Natural killer cell treated with Interleukin-12 subunit alpha and Interleukin-12 subunit beta and Interleukin-15 and Interleukin-18, amount 100 ng/mL, for 72 hours (primary cell): Measurements from ENCODE around the gene INSYN2B. TPM values are rescaled to one million over a fixed set of nuclear protein-coding genes. Genes with fewer than 3 reads are reported as not detected.

ENCODE experiments used
- ATAC-seq, 2 donors: fragments of 150-1000 bp; cut with Tn5 transposase in 1 of 2; sonication (Bioruptor Pico), chemical (Tn5 transposase) in 1 of 2; 2 replicates each; pipeline ENCODE4 v1.10.0; 2021
- DNase-seq: peaks from one replicate; pipeline ENCODE4 v3.0.0; 2022; ENCODE audit warnings: low spot score
- H3K27ac Mint-ChIP-seq, 2 donors: 1 replicate in 1 of 2; 2 replicates in 1 of 2; pipeline ENCODE4 v1.8.0; 2022; ENCODE audit warnings: mixed read lengths in 2 of 2, mild to moderate bottlenecking in 1 of 2, moderate library complexity in 1 of 2
- H3K27me3 Mint-ChIP-seq, 2 donors: 1 replicate in 1 of 2; 2 replicates in 1 of 2; pipeline ENCODE4 v1.8.0; 2022; ENCODE audit warnings: mixed read lengths in 2 of 2
- H3K36me3 Mint-ChIP-seq: one replicate; pipeline ENCODE4 v1.8.0; 2022; ENCODE audit warnings: mixed read lengths
- H3K4me1 Mint-ChIP-seq, 2 donors: 1 replicate in 1 of 2; 2 replicates in 1 of 2; pipeline ENCODE4 v1.8.0; 2022; ENCODE audit warnings: low read depth in 2 of 2, mixed read lengths in 2 of 2, mild to moderate bottlenecking in 1 of 2
- H3K4me3 Mint-ChIP-seq: one replicate; pipeline ENCODE4 v1.8.0; 2022; ENCODE audit warnings: mixed read lengths
- H3K9me3 Mint-ChIP-seq: 2 replicates; pipeline ENCODE4 v1.8.0; 2022; ENCODE audit warnings: mixed read lengths
- total RNA-seq, 2 donors: library from RNA; stranded (reverse); gene quantifications; one replicate each; pipeline ENCODE4 v1.2.3, GENCODE V29; 2022

INSYN2B gene
- total RNA-seq, 2 donors from 2014 or later: not detected

DNA sequence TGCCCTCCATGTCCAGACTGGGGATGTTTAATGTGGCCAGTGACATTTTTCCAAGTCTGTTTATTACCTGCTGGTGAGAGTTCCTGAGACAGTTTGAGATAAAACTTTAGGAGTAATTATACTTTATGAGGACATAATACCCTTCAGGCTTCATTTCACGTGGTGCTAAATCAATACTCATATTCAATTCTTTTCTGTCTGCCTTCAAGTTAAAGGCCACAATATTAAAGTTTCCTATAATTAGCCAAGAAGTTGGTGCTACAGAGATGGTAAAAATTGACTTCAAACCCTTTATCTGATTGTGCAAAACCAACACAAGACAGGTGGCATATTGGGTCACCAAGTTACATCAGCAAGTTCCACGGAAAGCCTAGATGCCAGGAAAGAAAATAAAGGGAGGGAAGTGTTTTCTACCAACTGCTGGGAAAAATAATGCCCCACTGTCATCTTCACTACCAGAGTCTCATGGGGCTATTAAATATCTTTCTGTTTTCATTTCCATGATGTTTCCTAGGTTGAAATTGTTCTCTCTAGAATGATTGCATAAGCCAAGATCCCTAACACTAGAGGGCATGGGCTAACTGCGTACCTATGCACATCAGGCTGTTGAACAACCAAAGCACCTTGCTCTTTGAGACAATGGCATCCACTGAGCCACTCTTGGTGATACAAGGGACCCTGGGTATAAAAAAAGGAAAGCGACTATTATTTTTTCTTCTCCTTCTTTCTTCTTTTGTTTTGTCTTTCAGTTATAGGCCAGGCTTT lies 68.7 kb downstream of the INSYN2B start:
- no peak overlapping the region for H3K27ac Mint-ChIP-seq
- H3K36me3 Mint-ChIP-seq: no peaks in the 10 kb centered on the region
- H3K4me1 Mint-ChIP-seq: peaks cover 27 to 36% of the 10 kb centered on the region in 2 donors

DNA sequence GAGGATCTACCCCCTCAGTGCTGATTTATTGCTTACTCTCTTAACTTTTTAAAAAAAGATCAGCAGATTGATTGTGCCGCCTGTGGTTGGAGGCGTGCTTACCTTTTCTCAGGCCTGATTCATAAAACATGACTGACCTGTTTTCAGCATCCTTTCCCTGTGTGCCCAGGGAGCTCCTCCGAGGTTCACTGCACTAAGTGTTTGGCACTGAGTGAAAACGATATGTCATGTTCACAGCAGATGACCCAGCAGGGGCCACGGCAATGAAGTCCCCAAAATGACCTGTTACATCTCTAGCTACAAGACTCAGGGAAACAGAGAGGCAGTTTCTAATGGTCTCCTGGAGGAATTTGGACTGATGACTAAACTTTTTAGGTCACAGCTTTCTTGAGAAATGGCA lies 69.9 kb downstream of the INSYN2B start:
- no peak for ATAC-seq
- H3K27me3 Mint-ChIP-seq: no peaks in the 10 kb centered on the region
- H3K4me3 Mint-ChIP-seq: no peak overlapping the region
- H3K4me1 Mint-ChIP-seq: peaks cover 27 to 36% of the 10 kb centered on the region in 2 donors
- no peaks in the 10 kb centered on the region for H3K36me3 Mint-ChIP-seq
- DNase-seq: no peak
- no peaks in the 10 kb centered on the region for H3K9me3 Mint-ChIP-seq
- H3K27ac Mint-ChIP-seq: no peak overlapping the region

More for the DNA sequence above, 68.7 kb downstream of the INSYN2B start:
- H3K9me3 Mint-ChIP-seq: no peaks in the 10 kb centered on the region
- H3K27me3 Mint-ChIP-seq: no peaks in the 10 kb centered on the region
- ATAC-seq (no peak), DNase-seq (no peak)
- no peak overlapping the region for H3K4me3 Mint-ChIP-seq

DNA sequence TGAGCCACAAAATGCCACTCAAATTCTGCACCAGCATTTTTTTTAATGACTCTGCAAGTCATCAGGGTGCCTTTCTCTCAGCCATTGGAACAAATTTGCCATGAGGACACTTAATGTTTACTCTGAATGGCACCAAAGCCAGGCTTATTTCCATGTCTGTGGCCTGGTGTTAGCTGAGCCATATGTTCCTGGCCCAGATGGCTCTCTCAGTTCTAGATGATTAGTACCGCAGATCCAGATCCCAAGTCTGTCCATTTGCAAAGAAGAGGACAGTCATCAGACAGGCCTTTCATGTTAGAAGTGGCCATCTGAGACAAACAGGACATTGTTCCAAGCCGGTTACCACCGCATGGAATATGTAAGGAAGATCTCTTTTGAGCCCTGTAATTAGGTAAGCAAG lies 70.3 kb downstream of the INSYN2B start:
- DNase-seq (no peak), ATAC-seq (no peak)
- no peaks in the 10 kb centered on the region for H3K36me3 Mint-ChIP-seq
- no peak overlapping the region for H3K4me3 Mint-ChIP-seq
- H3K27me3 Mint-ChIP-seq: no peaks in the 10 kb centered on the region
- no peaks in the 10 kb centered on the region for H3K9me3 Mint-ChIP-seq
- no peak overlapping the region for H3K27ac Mint-ChIP-seq
- H3K4me1 Mint-ChIP-seq: peaks cover 27 to 37% of the 10 kb centered on the region in 2 donors

DNA sequence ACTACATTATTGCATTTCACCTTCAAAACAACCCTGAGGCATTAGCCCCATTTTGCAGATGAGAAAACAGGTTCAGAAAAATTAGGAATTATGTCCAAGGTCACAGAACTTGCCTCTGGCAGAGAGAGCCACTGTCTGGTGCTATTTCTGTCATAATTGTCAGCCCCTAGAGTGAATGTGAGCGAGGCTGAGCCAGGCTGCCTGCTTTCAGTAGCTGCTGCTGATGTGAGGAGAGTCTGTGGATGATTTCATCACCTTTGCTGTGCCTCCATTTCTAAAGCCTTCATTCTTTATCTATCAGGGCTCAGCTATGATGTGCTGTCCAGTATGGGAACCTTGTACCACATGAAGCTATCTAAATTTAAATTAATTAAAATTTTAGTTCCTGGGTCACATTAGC lies 71.4 kb downstream of the INSYN2B start:
- Mint-ChIP-seq H3K9me3 (no peaks in the 10 kb centered on the region), H3K4me3 (no peak overlapping the region), H3K36me3 (no peaks in the 10 kb centered on the region), H3K4me1 (peaks cover 17 to 29% of the 10 kb centered on the region in 2 donors), H3K27me3 (no peaks in the 10 kb centered on the region), H3K27ac (no peak overlapping the region)
- DNase-seq: no peak
- no peak for ATAC-seq

DNA sequence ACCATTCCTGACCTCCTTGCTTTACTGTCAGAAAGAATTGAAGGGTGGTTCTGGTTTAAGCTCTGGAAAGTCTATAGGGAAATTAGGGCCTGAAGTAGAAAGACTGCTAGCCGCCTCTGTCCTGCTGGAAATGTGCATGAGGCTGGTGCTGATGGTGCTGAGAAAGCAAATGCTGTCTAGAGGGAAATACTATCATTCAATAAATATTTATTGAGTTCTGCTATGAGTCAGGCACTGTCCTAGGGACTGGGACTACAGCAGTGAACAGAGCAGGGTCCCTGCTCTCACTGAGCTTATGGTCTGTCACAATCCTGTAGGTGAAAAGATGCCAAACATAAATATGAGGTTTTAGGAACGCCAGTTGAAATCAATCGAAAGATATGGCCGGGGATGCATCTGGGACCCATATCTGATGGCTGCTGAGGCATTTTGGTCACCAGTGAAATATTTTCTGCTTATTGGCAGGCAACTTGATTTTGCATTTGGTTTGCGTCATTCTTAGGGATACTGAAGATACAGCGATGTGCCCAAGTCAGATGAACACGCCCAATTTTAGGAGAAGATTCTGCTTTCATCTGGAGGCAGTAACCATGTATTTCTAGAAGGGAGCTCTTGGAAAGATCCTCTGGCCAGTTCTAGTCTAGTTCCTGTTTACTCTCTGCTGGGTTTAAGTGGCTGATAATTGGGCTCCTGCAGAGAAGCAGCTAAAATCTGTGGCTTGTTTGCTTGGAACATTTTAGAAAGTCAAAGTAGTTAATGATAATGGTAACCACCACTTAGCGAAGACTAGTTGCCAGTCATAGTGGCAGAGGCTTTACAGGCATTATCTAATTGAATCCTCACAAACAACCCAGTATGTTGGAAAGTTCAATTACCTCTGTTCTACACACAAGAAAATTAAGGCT lies 73.3 kb downstream of the INSYN2B start:
- DNase-seq (no peak), ATAC-seq (no peak)
- H3K4me3 Mint-ChIP-seq: no peak overlapping the region
- H3K4me1 Mint-ChIP-seq: peaks cover 10 to 23% of the 10 kb centered on the region in 2 donors
- no peaks in the 10 kb centered on the region for H3K36me3 Mint-ChIP-seq
- H3K27me3 Mint-ChIP-seq: no peaks in the 10 kb centered on the region
- H3K27ac Mint-ChIP-seq: no peak overlapping the region
- H3K9me3 Mint-ChIP-seq: no peaks in the 10 kb centered on the region

DNA sequence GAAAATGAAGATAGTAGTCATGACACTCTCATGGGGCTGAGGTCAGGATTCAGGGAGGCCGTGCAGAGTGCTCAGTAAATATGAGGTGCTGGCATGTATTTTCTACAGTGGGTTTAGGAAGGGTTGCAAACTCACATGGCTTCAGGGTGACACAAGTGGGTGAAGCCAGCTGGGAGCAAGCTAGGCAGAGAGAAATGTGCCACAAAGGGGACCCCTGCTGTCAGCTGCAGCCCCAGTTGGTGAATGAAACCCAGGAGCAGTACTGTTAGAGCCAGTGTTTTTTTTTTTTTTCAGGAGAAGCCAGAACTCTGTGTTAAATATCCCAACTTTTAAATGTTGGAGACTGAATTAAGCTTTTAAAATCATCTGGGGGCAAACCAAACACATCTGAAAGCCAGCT lies 75.3 kb downstream of the INSYN2B start:
- Mint-ChIP-seq H3K27ac (no peak overlapping the region), H3K27me3 (no peaks in the 10 kb centered on the region), H3K4me1 (peaks cover 30 to 31% of the 10 kb centered on the region in 2 donors), H3K9me3 (no peaks in the 10 kb centered on the region), H3K36me3 (peaks cover 12% of the 10 kb centered on the region), H3K4me3 (no peak overlapping the region)
- ATAC-seq (peak in 1 of 2 donors; percentile 8), DNase-seq (no peak)

DNA sequence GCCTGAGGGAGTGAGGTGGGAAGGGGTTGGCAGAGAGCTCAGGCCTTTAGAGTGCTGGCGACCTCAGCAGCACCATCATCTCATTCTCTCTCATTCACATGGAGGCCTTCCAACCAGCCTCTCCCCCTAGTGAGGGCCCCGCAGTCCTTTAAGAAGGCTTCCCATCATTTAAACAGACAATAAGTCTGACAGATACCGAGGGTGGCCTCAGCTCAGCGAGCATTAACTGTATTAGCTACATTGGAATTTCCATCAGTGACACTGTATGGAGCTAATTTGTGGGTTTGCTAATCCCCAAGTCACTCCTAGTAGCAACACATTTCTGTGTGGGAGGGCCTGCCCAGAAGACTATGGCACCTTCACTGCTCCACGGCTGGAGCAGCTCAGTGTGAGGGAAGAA lies 75.8 kb downstream of the INSYN2B start:
- ATAC-seq: peak in 1 of 2 donors; percentile 5
- Mint-ChIP-seq H3K27me3 (no peaks in the 10 kb centered on the region), H3K4me1 (peaks cover 32 to 34% of the 10 kb centered on the region in 2 donors), H3K4me3 (no peak overlapping the region), H3K9me3 (no peaks in the 10 kb centered on the region), H3K27ac (no peak overlapping the region), H3K36me3 (peaks cover 12% of the 10 kb centered on the region)
- no peak for DNase-seq

DNA sequence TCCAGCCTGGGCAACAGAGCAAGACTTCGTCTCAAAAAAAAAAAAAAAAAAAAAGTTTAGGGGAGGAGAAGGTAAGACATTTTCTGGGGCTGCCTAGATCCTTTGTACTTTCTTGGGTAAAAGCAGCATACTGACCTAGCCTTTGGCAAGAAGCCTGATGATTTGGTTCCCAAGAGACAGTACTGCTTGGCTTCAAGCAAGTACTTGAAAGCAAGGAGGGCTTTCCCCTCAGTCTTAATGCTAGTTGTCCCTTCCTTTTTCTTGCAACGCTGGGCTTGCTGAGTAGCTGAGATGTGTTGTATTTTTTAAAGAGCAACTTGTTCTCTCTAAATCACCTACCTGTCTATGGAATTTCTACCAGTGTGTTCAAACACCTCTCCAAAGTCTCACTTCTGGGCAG lies 76.2 kb downstream of the INSYN2B start:
- no peaks in the 10 kb centered on the region for H3K27me3 Mint-ChIP-seq
- ATAC-seq (no peak), DNase-seq (no peak)
- H3K4me1 Mint-ChIP-seq: peaks cover 34 to 37% of the 10 kb centered on the region in 2 donors
- H3K27ac Mint-ChIP-seq: no peak overlapping the region
- no peaks in the 10 kb centered on the region for H3K9me3 Mint-ChIP-seq
- H3K4me3 Mint-ChIP-seq: no peak overlapping the region
- H3K36me3 Mint-ChIP-seq: peaks cover 12% of the 10 kb centered on the region

DNA sequence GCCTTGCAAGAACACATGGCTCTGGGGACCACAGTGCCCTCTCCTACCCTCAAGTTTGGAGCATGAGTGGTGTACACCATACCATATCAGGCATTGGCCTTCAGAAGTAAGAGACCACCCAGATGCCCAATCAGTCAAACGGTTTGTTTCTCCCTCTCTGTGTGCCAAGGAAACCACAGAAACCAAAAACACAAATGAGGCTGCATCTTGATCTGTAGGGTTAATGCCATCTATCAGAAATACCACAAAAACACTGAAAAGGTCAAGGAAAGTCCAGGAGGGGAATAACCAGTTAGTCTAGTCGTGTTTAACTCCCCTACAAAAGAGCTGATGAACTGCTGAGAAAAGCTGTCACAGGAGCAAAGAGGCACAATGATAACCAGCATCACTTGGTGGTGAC lies 78.4 kb downstream of the INSYN2B start:
- Mint-ChIP-seq H3K4me1 (peaks cover 43 to 45% of the 10 kb centered on the region in 2 donors), H3K27me3 (no peaks in the 10 kb centered on the region), H3K9me3 (peaks cover 3% of the 10 kb centered on the region), H3K27ac (peak overlapping the region in 1 of 2 donors; percentile 38), H3K4me3 (no peak overlapping the region), H3K36me3 (peaks cover 16% of the 10 kb centered on the region)
- ATAC-seq (no peak), DNase-seq (no peak)

DNA sequence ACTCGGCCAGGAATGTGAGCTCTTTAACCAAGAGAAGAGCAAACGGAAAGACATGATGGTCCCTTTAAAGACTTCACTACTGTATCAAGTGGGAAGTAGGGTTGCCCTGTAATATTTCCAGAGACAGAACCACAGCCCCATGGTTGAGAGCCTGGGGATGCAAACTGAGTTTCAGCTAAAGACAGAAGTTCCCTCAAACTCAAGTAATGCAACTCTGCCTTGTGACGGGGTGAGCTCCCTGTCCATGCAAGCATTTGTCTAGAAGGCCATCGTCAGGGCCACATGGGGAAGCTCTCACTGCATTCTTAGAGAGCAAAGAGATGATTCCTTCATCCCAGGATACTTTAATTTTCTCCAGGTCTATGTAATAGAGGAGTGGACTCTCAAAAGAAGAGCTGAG lies 82.8 kb downstream of the INSYN2B start:
- ATAC-seq (no peak), DNase-seq (no peak)
- no peaks in the 10 kb centered on the region for H3K27me3 Mint-ChIP-seq
- H3K4me3 Mint-ChIP-seq: no peak overlapping the region
- H3K27ac Mint-ChIP-seq: no peak overlapping the region
- peaks cover 3% of the 10 kb centered on the region for H3K9me3 Mint-ChIP-seq
- H3K36me3 Mint-ChIP-seq: peaks cover 16% of the 10 kb centered on the region
- H3K4me1 Mint-ChIP-seq: peaks cover 46 to 51% of the 10 kb centered on the region in 2 donors

DNA sequence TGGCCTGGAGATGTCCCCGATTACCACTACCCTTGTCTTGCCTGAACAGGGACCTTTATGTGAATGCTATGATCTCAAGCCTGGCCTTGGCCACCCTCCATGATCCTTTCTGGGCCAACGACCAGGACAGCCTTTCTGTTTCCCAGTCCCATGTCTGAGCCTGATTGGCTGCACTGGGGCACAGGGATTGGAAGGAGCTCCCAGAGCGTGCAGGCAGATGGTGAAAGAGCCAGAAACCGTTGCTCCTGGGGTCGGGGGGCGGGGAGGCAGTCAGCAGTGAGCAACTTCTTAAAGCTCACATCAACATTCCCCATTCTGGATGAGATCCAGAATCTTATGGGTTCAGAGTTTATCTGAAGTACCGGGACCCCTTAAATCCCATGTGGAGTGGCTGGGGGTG lies 84.4 kb downstream of the INSYN2B start:
- H3K27me3 Mint-ChIP-seq: no peaks in the 10 kb centered on the region
- H3K36me3 Mint-ChIP-seq: peaks cover 11% of the 10 kb centered on the region
- DNase-seq (no peak), ATAC-seq (no peak)
- H3K4me1 Mint-ChIP-seq: peaks cover 34 to 46% of the 10 kb centered on the region in 2 donors
- peaks cover 3% of the 10 kb centered on the region for H3K9me3 Mint-ChIP-seq
- no peak overlapping the region for H3K4me3 Mint-ChIP-seq
- no peak overlapping the region for H3K27ac Mint-ChIP-seq

DNA sequence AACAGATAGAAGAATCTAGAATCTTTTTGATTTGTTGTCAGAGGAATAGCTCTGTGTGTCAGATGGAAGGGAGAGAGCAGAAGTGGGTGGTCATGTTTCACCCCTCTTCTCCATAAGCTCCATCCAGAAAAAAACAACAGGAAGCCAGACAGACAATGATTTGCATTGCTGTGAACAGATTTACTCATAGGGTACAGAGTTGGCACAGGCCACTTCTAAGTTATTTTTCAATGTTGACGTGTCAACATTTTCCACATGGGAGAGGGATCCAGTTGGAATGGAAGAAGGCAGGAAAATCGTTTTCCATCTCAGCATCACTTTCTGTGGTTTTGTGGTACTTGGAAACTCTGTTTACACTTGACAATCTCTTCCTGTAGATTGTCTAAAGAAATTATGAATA lies 86.7 kb downstream of the INSYN2B start:
- Mint-ChIP-seq H3K9me3 (peaks cover 1% of the 10 kb centered on the region), H3K4me3 (no peak overlapping the region), H3K36me3 (peaks cover 3% of the 10 kb centered on the region), H3K27me3 (no peaks in the 10 kb centered on the region), H3K4me1 (peaks cover 20 to 37% of the 10 kb centered on the region in 2 donors), H3K27ac (peak overlapping the region in 1 of 2 donors; percentile 4)
- ATAC-seq (no peak), DNase-seq (no peak)

DNA sequence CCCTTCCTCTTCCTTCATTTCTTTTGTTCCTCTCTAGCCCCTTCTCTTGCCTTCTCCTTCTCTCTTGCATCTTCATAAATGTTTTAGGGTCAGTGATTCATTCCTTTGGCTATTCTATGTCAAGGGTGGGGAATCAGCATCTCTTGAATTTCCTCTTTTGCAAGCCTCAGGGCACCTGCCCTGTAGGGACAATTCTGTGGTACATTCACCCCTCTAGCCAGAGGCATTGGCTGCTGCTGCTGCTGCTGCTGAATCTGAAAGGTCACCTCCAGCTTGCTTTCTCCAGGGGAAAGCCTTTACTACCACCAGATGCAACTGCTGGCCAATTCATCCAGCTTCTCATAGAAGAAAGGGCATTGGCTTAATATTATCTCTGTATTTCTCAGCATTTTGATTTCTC lies 87.3 kb downstream of the INSYN2B start:
- H3K9me3 Mint-ChIP-seq: no peaks in the 10 kb centered on the region
- no peaks in the 10 kb centered on the region for H3K27me3 Mint-ChIP-seq
- no peaks in the 10 kb centered on the region for H3K36me3 Mint-ChIP-seq
- ATAC-seq (no peak), DNase-seq (no peak)
- peak overlapping the region in 1 of 2 donors; percentile 4 for H3K27ac Mint-ChIP-seq
- H3K4me1 Mint-ChIP-seq: peaks cover 22 to 36% of the 10 kb centered on the region in 2 donors
- H3K4me3 Mint-ChIP-seq: no peak overlapping the region

DNA sequence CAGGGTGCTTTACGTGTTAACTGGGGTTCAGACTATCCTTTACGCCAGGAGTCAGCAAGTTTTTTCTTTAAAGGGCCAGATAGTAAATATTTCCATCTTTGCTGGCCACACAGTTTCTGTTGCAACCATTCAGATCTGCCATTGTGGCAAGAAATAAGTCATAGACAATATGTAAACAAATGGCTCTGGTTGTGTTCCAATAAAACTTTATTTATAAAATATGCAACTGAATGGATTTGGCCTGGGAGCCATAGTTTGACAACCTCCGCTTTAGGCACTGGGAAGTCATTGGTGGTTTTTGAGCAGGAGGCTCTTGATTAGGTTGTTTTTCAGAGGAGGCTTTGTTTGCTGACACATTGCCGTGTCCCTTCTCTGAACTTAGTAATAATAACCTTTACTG lies 90.7 kb downstream of the INSYN2B start:
- H3K27me3 Mint-ChIP-seq: no peaks in the 10 kb centered on the region
- peaks cover 29 to 31% of the 10 kb centered on the region in 2 donors for H3K4me1 Mint-ChIP-seq
- no peaks in the 10 kb centered on the region for H3K36me3 Mint-ChIP-seq
- no peak overlapping the region for H3K4me3 Mint-ChIP-seq
- no peak for DNase-seq
- no peak overlapping the region for H3K27ac Mint-ChIP-seq
- no peaks in the 10 kb centered on the region for H3K9me3 Mint-ChIP-seq
- no peak for ATAC-seq
